Astrocyte of the hippocampus (primary cell): Measurements from ENCODE around the gene AGPAT4.
"Not testable (repeated sequence)": the region's sequence is repeated elsewhere in the genome, so short reads cannot be mapped to it uniquely, and the experiment has no call there.

Experiments used
- DNase-seq: peaks from one replicate; pipeline ENCODE4 v3.0.0; 2011; ENCODE audit warnings: low read depth, low spot score

AGPAT4 gene

DNA sequence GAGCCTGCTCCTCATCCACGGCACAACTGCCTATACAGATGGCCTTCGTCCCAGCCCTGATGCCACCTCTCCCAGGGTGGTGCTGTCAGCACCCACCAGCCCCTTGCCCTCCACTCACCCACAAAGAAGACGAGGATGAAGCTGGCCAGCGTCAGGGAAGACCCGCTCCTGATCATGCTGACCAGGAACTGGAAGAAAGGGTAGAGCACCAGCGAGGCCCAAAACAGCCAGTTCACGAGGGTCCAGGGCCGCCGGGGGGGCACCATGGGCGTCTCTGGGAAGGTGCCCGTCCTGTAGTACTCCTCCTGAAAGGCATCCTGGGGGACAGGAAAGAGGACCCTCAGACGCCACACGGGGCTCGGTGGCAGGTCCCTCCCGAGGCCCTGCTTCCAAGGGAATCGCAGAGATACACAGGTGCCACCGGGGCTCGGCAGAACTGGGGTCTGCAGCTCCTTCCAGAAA is 134.5 kb downstream of the AGPAT4 start:
- DNase-seq = no peak

DNA sequence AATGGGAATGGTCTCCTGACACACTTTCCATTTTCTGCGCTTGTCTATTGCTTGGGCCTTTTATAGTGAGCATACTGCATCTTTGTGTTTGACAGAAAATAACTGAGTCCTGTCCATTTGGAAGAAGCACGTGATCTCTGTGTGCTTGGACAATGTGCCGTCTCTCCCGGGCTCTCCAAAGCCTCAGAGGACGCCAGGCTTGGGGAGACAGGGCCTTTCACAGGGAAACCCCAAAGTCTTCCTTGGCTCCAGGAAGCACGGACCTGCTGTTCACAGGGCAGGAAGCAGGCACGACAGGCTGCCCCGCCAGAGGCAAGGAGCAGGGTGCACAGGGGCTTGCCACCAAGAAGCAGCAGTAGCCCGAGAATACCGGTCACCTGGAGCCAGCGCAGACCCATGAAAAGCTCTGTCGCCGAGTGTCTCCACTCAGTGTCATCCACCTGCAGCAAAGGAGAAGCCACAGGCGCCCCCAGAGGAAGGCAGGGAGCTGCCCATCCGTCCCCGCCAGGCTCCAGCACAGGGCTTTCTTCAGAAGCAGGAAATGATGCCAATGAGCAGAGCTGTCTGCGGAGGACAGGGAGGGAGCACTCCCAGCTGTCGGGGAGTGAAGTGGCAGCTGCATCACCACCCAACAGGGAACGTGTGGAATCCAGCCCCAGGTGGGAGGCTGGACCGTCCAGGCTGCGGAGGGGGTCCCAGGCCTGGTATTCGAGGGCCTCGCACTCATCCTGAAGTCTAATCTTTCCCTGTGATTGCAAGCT is 135.1 kb downstream of the AGPAT4 start:
- no peak for DNase-seq

DNA sequence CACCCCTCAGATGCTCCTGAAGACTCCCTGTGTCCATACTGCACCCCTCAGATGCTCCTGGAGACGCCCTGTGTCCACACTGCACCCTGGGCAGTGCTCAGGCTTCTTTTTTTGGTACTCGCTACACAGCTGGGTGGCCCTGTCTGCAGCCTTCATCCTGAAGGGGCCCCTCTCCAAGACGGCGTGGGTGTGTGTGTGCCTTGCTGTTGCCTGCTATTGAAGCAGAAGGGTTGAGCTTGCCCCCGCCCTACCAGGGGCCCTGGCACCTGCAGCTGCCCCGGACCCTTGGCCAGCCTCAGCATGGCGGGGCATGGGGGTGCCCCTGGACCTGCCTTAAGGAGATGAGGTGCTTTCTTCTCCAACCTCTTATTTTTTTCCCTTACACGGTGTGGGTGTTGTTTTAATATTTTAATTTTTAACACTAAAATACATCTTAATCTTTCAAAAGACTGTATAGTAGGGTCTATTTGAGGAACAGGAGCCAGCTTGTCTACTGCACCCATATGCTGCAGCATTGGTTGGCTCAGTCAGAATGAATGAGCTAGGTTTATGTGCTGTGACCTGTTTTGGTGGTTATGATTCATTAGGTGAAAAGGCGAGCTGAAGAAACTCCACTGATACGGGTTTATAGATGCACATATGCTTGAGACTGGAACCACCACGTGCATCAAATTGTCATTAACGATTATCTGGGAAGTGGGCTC is 135.9 kb downstream of the AGPAT4 start:
- DNase-seq = no peak

DNA sequence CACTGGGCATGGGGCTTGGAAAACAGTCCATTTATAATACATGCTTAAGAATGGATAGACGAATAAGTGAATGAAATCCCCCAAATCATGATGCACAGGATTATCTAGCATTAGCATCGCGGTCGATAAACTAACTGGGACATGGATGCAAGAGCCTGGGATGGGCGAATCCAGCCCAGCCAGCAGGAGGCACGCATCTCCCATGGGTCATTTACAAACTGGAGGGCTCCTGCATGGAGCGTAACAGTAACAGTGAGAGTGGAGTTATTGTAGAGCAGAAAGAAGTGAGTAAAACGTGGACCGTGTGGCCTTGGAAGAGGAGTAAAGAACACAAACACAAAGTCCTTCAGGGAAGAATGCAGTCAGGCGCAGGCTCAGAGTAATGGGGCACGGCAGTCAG is 136.5 kb downstream of the AGPAT4 start:
- no peak for DNase-seq

DNA sequence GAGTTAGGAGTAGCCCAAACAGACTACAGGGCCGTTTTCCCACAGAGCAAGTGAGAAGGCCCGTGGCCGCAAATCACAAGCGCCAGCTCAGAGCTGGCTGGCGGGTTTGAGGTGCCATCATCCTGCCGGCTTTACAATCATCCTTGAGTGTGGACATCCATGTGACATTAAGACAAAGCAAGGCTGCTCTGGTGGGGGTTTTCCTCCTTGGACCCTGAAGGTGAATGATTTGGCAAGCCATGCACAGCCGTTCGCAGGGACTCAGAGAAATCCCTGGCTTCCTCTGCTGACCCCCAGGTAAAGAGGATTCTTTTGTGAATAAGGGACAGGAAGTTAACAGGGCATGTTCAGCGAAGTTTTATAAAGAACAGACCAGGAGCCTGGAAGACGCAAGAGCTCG is 137.2 kb downstream of the AGPAT4 start:
- DNase-seq = no peak

DNA sequence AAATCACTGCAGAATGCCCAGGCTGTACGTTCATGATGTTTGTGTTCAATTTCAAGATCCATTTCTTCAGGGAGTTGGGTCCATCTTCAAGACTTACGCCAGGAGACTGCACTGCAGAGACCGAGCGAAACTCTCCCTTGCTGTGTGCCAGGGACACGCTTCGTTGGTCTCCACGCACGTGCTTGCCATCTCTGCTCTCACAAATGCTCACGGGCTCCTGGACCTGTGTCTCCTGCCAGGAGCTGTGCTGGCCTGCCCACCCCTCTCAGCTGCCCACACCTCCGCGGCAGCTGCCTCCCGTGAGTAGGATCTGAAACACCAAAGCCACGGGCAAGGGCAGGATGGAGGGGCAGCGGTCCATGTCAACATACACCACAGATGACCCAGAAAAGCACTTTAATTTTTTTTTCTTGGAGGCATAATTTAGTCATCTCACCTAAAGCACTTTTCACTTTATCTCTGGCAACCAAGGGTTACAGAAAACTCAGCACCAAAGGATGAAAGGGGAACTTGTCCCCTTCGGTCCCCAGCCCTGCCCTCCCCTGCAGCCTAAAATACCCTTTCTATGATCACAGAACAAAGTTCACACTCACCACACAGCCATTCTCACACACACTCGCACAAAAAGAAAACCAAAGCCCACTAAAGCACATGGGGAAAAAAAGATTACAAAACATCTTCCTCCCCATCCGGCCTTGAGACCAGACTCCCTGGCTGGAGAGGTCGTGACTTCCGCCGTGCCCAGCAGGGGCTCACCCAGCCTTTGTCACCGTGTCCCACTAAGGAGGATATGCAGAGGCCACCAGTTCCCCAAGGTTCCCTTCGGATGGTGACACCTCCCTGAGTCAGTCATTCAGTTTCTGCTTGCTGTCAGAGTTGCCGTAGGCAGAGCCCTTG is 137.9 kb downstream of the AGPAT4 start:
- DNase-seq = no peak

DNA sequence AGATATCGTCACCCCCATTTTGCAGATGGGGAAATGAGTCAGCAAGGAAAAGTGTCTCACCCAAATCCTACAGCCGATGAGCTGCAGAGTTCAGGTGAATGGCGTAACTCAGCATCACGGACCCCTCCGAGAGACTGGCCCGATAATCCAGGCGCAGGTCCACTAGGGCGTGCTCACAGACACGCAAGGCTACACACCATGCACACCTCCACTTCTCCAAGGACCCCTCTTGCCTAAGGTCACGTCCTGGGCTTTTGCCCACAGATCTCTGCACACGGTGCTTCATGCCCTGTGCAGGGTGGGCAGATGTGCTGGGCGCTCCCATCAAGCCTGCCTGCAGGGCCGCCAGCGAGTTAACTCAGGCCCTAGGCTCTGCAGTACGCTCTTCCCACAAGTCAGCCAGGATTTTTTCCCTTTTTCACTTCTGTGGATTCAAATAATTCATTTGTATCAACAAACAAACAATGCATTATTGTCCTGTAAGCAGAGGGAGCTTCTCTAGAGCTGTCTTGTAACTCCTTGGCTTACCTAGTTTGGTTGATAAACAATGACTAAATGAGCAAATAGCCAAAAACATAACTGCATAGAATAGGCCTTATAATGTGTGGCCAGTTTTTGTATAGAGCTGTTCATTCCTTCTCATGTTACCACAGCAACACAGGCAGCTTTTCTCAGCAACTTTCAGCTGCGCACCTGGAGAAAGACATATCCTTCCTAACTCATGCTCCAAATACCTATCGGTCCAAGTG is 139.1 kb downstream of the AGPAT4 start:
- no peak for DNase-seq

DNA sequence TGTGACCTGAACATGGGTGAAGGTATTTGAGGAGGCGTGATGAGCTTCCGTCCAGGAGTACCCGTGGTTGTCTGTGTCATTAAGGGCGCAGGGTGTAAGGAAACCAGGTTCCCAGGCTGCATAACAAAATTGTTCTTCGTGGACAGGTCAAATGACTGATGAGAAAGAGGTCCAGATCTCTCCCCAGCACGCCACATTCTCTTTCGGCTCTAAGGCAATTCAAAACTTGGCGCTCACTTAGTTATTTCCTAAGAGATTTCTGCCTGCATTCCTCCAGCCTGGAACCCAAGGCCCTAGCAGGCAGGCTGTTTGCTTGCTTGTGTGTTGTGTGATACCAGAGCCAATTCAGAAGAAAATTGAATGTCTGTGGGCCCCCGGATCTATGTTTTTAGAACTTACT is 139.9 kb downstream of the AGPAT4 start:
- no peak for DNase-seq

DNA sequence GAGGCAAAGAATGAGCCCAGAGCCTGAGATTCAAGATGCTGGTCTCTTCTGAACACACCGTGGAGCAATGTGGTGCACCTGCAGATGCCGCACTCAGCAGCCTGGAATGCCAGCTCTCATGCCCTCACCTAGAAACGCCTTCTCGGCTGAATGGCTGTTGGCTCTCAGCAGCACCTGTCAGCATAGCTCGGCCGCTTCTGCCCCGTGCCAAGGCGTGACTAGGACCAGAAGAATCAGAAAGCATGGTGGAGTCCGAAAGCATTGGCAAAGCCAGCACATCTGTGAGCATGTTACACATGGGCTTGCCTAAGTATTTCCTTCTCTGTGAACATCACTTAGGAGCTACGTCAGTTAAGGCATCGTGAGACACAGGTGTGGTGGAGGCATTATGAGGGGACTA is 141.5 kb downstream of the AGPAT4 start:
- DNase-seq = no peak

DNA sequence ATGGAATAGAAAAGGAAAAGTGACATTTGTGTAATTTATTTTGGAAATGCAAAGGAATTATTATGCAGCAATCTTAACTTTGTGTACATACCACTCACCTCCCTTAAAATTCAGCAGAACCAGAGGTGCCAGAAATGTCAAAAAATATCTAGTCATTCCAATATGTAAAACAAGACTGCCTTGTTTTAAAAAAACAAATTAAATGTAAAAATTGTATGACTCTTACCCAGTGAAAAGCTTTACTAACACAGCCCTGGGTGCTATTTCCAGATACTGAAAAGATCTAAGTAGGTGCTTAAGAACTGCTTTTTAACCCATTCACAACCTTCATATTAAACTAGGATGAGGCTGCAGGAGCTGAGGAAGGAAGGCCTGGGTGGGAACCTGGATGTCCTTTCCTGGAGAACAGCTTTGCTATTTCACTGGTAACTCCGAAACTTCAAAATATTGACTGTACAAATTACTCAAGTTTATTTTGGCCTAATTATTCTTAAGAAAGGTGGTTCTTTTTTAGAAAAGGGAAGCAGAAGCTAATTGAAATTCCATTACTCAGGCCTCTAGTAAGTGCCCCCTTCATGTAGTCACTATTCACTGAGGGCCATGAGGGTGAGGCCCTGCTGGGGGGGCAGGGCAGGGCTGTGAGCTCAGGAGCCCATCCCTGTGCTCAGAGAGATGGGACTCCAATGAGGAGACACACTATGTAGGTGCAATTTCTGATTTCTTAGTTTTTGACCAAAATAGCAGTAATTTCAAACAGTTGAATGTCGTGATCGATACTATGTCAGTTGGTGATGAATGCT is 142.7 kb downstream of the AGPAT4 start:
- no peak for DNase-seq

DNA sequence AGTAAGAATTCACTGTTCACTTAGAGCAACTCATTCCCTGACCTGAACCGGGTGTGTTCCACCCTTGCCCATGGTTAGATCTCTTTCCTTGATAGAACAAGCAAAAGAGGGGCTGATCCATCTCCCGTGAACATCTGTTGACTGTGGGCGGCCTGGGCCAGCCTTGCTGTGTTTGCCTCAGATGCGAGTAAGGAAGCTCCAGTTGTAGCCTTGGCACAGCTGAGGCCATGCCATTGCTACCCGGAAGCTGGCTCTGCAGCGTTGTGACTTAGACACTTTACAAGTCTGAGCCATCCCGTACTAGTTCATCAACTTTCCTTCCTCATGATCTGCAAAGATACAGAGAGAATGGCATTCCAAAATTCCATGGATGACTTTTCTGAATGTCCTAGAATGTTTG is 143.3 kb downstream of the AGPAT4 start:
- DNase-seq = no peak

DNA sequence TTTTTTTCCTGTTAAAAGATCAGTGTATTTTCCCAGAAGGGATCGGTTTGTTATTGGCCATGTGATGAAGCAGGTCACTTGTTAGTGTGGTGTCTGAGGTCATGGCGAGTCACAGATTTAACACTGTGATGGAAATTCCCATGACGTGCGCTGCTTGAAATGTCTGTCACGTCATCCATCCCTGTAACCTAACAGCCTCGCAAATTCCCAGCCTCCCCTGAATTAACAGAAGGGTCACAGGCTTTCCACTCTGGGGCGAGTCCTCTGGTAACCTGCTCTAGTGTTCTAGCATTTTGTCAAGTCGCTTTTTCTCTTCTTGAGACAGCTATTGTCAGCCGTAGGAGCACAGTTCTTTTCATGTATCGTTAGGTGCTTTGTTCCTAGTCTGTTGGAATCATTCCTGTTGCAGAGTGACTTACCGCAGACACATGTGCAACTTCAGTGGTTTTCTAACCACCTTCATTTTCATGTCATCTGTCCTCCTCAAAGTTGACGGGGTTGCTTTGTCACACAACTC is 145.1 kb downstream of the AGPAT4 start:
- DNase-seq = peak; percentile 85

DNA sequence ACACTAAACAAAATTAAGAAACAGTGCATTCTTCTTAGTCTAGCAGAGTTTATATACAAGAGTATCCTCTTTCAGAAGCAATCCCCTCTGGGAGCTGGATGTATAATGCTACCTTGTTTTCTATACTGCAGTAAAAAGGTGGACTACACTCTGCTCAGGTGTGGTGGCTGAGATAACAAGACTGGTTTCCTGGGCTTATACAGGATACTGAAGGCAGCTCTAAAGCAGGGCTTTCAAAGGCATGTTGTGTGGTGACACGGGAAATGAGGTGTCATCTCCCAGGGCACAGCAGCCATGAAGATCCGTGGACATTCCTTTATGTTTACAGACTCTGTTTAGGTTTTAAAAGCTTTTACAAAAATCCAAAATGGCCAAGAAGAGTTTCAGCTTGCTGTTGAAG is 145.6 kb downstream of the AGPAT4 start:
- no peak for DNase-seq

DNA sequence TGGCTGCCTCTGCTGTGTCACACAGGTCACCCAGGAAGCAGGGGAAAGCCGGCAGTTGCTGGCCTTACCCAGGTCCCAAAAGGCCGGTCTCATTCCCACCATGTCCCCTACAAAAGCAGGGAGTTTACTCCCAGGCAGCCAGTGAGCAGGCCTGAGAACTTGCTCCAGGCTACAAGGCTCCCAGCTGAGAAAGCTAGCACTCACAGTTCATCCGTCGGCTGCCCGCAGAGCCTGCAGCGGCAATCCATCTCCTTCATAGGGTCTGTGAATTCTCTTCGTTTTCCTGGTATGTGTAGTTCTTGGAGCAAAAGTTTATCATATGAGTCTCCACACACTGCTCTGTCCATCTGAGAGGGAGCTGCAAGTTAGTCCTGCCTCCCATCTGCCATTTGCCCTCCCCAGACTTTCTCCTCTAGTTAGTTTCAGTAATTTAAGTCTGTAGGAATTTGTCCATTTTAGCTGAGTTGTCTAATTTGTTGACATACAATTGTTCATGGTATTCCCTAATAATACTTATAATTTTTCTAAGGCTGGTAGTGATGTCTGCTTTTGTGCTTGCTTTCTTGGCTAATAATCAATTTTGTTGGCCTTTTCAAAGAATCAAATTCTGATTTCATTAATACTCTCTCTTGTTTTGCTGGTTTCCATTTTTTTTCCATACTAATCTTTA is 146.7 kb downstream of the AGPAT4 start:
- no peak for DNase-seq

DNA sequence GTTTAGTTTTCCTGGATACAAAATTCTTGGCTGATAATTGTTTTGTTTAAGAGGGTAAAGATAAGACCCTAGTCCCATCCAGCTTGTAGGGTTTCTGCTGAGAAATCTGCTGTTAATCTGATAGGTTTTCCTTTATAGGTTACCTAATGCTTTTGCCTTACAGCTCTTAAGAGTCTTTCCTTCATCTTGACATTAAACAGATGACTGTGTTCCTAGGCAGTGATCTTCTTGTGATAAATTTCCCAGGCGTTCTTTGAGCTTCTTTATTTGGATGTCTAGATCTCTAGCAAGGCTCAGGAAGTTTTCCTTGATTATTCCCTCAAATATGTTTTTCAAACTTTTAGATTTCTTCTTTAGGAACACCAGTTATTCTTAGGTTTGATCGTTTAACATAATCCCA is 148.3 kb downstream of the AGPAT4 start:
- no peak for DNase-seq

DNA sequence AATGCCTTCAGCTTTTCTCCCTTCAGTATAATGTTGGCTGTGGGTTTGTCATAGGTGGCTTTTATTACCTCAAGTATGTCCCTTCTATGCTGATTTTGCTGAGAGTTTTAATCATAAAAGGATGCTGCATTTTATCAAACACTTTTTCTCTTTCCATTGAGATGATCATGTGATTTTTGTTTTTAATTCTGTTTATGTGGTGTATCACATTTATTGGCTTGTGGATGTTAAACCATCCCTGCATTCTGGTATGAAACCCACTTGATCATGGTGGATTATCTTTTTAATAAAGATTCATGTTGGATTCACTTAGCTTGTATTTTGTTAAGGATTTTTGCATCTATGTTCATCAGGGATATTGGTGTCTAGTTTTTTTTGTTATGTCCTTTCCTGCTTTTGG is 150.5 kb downstream of the AGPAT4 start:
- DNase-seq = not testable (repeated sequence)

DNA sequence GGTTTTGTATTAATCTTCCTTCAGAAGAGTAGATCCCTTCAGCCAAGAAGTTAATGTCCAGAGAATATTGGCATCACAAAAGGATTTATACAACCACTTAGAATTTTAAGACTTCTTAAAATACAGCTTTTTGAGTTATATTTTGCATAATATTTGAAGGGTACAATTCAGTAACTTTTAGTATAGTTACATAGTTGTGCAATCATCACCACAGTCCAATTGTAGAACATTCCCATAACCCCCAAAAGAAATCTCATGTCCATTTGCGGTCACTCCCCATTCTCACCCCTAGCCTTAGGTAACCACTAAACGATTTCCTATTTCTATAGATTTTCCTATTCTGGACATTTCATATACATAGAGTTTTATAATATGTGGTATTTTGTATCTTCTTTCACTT is 155.9 kb downstream of the AGPAT4 start:
- no peak for DNase-seq

DNA sequence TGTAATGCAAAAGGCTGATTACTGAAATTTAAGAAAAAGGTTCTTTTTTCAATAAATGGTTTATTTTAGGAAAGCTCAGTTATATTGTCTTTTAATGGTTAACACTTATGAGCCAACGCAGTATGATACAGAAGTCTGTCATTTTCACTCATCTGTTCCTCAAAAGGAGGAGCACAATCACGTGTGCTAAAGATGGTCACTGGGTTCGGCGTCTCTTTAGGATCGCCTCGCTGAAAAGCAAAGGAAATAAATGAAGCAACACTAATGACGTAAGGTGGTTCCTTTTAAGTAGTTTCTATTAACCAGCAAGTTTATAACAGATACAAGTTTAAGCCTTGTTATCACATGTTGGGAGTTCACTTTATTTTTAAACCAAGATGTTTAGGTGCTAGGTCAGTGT is 156.6 kb downstream of the AGPAT4 start:
- DNase-seq = no peak

DNA sequence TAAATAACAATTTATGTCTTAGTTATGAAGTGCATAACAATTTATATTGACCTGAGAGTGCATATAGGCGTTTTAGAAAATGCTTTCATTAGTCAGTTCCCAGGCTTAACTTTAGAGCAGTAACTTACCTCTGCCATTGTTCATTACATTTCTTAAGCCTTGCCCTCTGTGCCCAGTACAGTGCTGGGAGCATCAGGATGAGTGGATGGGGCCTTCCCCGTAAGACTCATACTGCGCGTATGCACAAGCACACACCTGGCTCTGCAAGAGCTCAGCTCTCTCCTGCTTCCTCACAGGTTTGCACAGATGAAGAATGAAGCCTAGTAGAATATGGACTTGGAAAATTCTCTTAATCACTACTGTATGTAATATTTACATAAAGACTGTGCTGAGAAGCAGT is 157.3 kb downstream of the AGPAT4 start:
- DNase-seq = no peak

DNA sequence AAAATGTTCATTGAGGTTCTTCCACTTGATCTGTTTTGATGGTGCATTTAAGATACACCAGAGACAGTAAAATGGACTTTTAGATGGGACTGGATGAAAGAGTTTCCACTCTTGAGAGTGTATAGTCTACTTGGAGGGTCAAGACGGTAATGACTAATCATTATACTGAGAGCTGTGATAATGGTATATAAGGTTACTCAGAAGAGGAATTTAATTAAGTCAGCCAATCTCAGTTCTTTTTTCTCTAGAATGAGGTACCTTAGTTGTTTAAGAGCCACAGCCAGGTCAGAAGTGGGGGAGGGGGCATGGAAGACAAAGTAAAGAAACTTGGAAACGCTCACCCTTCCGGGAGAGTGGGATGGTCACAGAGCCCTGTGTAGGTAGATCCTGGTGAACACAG is 158.4 kb downstream of the AGPAT4 start:
- no peak for DNase-seq
